Vagina (tissue), 2 donors: ENCODE results near the gene ULK4. TPM values are rescaled to one million over a fixed set of nuclear protein-coding genes. Genes with fewer than 3 reads are reported as not detected.

Experiments
- DNase-seq, 2 donors: peaks; one replicate each; pipeline ENCODE4 v3.0.0-alpha.2; 2017; ENCODE audit errors: extremely low spot score in 2 of 2
- H3K27ac ChIP-seq: fragments of 200-600 bp; sonication (generic); one replicate; pipeline ENCODE4 v1.5.1; 2019
- H3K27me3 ChIP-seq: fragments of 200-600 bp; sonication (generic); one replicate; pipeline ENCODE4 v1.5.1; 2019
- H3K36me3 ChIP-seq, 2 donors: fragments of 200-600 bp; sonication (generic); one replicate each; pipeline ENCODE4 v1.5.1; 2017 to 2019
- H3K4me1 ChIP-seq: fragments of 200-600 bp; sonication (generic); one replicate; pipeline ENCODE4 v1.5.1; 2019
- H3K4me3 ChIP-seq, 2 donors: fragments of 200-600 bp; sonication (generic); 1 replicate in 1 of 2; 2 replicates in 1 of 2; pipeline ENCODE4 v1.5.1; 2016 to 2019
- H3K9me3 ChIP-seq: fragments of 200-600 bp; sonication (generic); one replicate; pipeline ENCODE4 v1.5.1; 2019
- CTCF ChIP-seq, 3 experiments: fragments of 450-650 bp in 2 of 3; fragments of 200-600 bp in 1 of 3; sonication (generic) in 1 of 3; IDR thresholded peaks; one replicate each; pipeline ENCODE4 v1.5.1; 2017 to 2019; ENCODE audit warnings: antibody characterized with exemption in 3 of 3, mild to moderate bottlenecking in 2 of 3, moderate library complexity in 2 of 3
- POLR2A ChIP-seq, 2 donors: fragments of 450-650 bp; IDR thresholded peaks; one replicate each; pipeline ENCODE4 v1.6.1; 2017; ENCODE audit warnings: antibody characterized with exemption in 2 of 2, mild to moderate bottlenecking in 2 of 2, moderate library complexity in 2 of 2
- POLR2AphosphoS5 ChIP-seq, 2 donors: sonication (generic); formaldehyde crosslinking; IDR thresholded peaks; one replicate each; pipeline ENCODE4 v1.9.0; 2017; ENCODE audit warnings: antibody characterized with exemption in 2 of 2, mild to moderate bottlenecking in 2 of 2, low read depth in 1 of 2; ENCODE audit not compliant: insufficient read depth in 1 of 2
- intact Hi-C: fragments of 100-400 bp; cut with DNase I; formaldehyde crosslinking; loops from one replicate; pipeline ENCODE4 v1.15.1; 2023
- total RNA-seq: library from RNA; depleted of rRNA; stranded (reverse); fragments of >200 nt; gene quantifications from one replicate; pipeline ENCODE4 v1.2.3, GENCODE V29; 2016

The ULK4 gene
- total RNA-seq, 1 donor from 2014 or later, result 24.1 TPM

- Histone ChIP-seq H3K9me3 (peaks cover 15% of the 10 kb centered on the region), H3K4me3 (no peak overlapping the region), H3K27me3 (no peaks in the 10 kb centered on the region), H3K4me1 (no peaks in the 10 kb centered on the region), H3K36me3 (no peaks in the 10 kb centered on the region), H3K27ac (no peak overlapping the region)
- no peak for DNase-seq
- intact Hi-C loops, result no loop called here
- TF ChIP-seq POLR2A (IDR thresholded peaks at IDR 0.05) (no peak), POLR2AphosphoS5 (IDR thresholded peaks at IDR 0.05; ENCODE audit: insufficient read depth in 1 of 2, low read depth in 1 of 2) (no peak), CTCF (IDR thresholded peaks at IDR 0.05) (no peak)
These were observed 484.4 kb downstream of the ULK4 start for GRCh38 chr3:41477399-41478014.

GRCh38 chr3:41469083-41469482, 492.8 kb downstream of the ULK4 start:
- intact Hi-C loops, result no loop called here
- peaks cover 18% of the 10 kb centered on the region for H3K9me3 ChIP-seq
- TF ChIP-seq POLR2A (IDR thresholded peaks at IDR 0.05) (no peak), POLR2AphosphoS5 (IDR thresholded peaks at IDR 0.05; ENCODE audit: insufficient read depth in 1 of 2, low read depth in 1 of 2) (no peak), CTCF (IDR thresholded peaks at IDR 0.05) (no peak)
- no peak overlapping the region for H3K27ac ChIP-seq
- H3K4me3 ChIP-seq, result no peak overlapping the region
- H3K4me1 ChIP-seq, result no peaks in the 10 kb centered on the region
- no peak for DNase-seq
- no peaks in the 10 kb centered on the region for H3K36me3 ChIP-seq
- H3K27me3 ChIP-seq, result no peaks in the 10 kb centered on the region

GRCh38 chr3:41467481-41467880, 494.4 kb downstream of the ULK4 start:
- Histone ChIP-seq H3K4me1 (no peaks in the 10 kb centered on the region), H3K27ac (no peak overlapping the region), H3K9me3 (peaks cover 5% of the 10 kb centered on the region), H3K36me3 (no peaks in the 10 kb centered on the region), H3K4me3 (no peak overlapping the region), H3K27me3 (no peaks in the 10 kb centered on the region)
- DNase-seq, result no peak
- intact Hi-C loops, result no loop called here
- TF ChIP-seq POLR2A (IDR thresholded peaks at IDR 0.05), result no peak
- TF ChIP-seq POLR2AphosphoS5 (IDR thresholded peaks at IDR 0.05; ENCODE audit: insufficient read depth in 1 of 2, low read depth in 1 of 2), result no peak
- TF ChIP-seq CTCF (IDR thresholded peaks at IDR 0.05), result no peak

GRCh38 chr3:41464858-41465257, 497.0 kb downstream of the ULK4 start:
- DNase-seq, result no peak
- Histone ChIP-seq H3K27me3 (no peaks in the 10 kb centered on the region), H3K27ac (no peak overlapping the region), H3K36me3 (no peaks in the 10 kb centered on the region), H3K4me3 (no peak overlapping the region), H3K9me3 (no peaks in the 10 kb centered on the region), H3K4me1 (no peaks in the 10 kb centered on the region)
- intact Hi-C loops, result no loop called here
- TF ChIP-seq POLR2AphosphoS5 (IDR thresholded peaks at IDR 0.05; ENCODE audit: insufficient read depth in 1 of 2, low read depth in 1 of 2) (no peak), CTCF (IDR thresholded peaks at IDR 0.05) (no peak), POLR2A (IDR thresholded peaks at IDR 0.05) (no peak)

GRCh38 chr3:41464401-41464800, 497.5 kb downstream of the ULK4 start:
- Histone ChIP-seq H3K4me1 (no peaks in the 10 kb centered on the region), H3K27ac (no peak overlapping the region), H3K9me3 (no peaks in the 10 kb centered on the region), H3K27me3 (no peaks in the 10 kb centered on the region), H3K36me3 (no peaks in the 10 kb centered on the region), H3K4me3 (no peak overlapping the region)
- DNase-seq, result no peak
- intact Hi-C loops, result no loop called here
- TF ChIP-seq POLR2A (IDR thresholded peaks at IDR 0.05) (no peak), CTCF (IDR thresholded peaks at IDR 0.05) (no peak), POLR2AphosphoS5 (IDR thresholded peaks at IDR 0.05; ENCODE audit: insufficient read depth in 1 of 2, low read depth in 1 of 2) (no peak)
